PFSK-1 (cell line): ENCODE data around the gene CACNB2.

ENCODE experiments used
- FOXP2 ChIP-seq: optimal IDR thresholded peaks from 2 replicates; pipeline ENCODE3; 2011; ENCODE audit warnings: borderline replicate concordance, control low read depth, inconsistent platforms; ENCODE audit not compliant: insufficient read depth; ENCODE audit errors: extremely low read length, extremely low read depth
- POLR2AphosphoS5 ChIP-seq: IDR thresholded peaks from 2 replicates; pipeline ENCODE4 v1.6.1; 2012; ENCODE audit warnings: low read depth, mild to moderate bottlenecking, control low read depth, low read length, moderate library complexity
- SIN3A ChIP-seq: IDR thresholded peaks from 2 replicates; pipeline ENCODE4 v1.6.1; 2012; ENCODE audit warnings: mild to moderate bottlenecking, low read length, moderate library complexity, borderline replicate concordance; ENCODE audit not compliant: insufficient read depth
- TAF1 ChIP-seq: IDR thresholded peaks from 2 replicates; pipeline ENCODE4 v1.6.1; 2012; ENCODE audit warnings: low read length, control low read depth, borderline replicate concordance; ENCODE audit not compliant: insufficient read depth
- TF ChIP-seq, protein P1 (sequence below), 2 experiments: IDR thresholded peaks; 2 replicates each; pipeline versions ENCODE4 v1.6.1 to v1.8.0; 2011 to 2012; ENCODE audit warnings: low read depth in 2 of 2, low read length in 2 of 2, control low read depth in 1 of 2, inconsistent platforms in 1 of 2, mild to moderate bottlenecking in 1 of 2, moderate library complexity in 1 of 2; ENCODE audit not compliant: insufficient read depth in 1 of 2

- no peak for TF ChIP-seq SIN3A
- no peak for TF ChIP-seq POLR2AphosphoS5
- no peak for TF ChIP-seq FOXP2
- TF ChIP-seq, protein P1, sequence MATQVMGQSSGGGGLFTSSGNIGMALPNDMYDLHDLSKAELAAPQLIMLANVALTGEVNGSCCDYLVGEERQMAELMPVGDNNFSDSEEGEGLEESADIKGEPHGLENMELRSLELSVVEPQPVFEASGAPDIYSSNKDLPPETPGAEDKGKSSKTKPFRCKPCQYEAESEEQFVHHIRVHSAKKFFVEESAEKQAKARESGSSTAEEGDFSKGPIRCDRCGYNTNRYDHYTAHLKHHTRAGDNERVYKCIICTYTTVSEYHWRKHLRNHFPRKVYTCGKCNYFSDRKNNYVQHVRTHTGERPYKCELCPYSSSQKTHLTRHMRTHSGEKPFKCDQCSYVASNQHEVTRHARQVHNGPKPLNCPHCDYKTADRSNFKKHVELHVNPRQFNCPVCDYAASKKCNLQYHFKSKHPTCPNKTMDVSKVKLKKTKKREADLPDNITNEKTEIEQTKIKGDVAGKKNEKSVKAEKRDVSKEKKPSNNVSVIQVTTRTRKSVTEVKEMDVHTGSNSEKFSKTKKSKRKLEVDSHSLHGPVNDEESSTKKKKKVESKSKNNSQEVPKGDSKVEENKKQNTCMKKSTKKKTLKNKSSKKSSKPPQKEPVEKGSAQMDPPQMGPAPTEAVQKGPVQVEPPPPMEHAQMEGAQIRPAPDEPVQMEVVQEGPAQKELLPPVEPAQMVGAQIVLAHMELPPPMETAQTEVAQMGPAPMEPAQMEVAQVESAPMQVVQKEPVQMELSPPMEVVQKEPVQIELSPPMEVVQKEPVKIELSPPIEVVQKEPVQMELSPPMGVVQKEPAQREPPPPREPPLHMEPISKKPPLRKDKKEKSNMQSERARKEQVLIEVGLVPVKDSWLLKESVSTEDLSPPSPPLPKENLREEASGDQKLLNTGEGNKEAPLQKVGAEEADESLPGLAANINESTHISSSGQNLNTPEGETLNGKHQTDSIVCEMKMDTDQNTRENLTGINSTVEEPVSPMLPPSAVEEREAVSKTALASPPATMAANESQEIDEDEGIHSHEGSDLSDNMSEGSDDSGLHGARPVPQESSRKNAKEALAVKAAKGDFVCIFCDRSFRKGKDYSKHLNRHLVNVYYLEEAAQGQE (IDR thresholded peaks at IDR 0.05; ENCODE audit: insufficient read depth in 1 of 2, low read depth in 2 of 2, low read length in 2 of 2), result no peak
- no peak for TF ChIP-seq TAF1
These were observed 402.6 kb downstream of the CACNB2 start for GRCh38 chr10:18542832-18543231.
